Thyroid gland (tissue), 4 donors: ENCODE data around the gene GAL3ST2.

Experiments
- POLR2A ChIP-seq, 2 donors: fragments of 450-650 bp; IDR thresholded peaks; one replicate each; pipeline ENCODE4 v1.6.1; 2017; ENCODE audit warnings: antibody characterized with exemption in 2 of 2, mild to moderate bottlenecking in 2 of 2, moderate library complexity in 1 of 2
- TF ChIP-seq, protein P1 (sequence below), 6 experiments: fragments of 200-600 bp in 3 of 6; fragments of 450-650 bp in 3 of 6; sonication (generic) in 3 of 6; IDR thresholded peaks; one replicate each; pipeline ENCODE4 v1.5.1; 2016 to 2019; ENCODE audit warnings: antibody characterized with exemption in 6 of 6, mild to moderate bottlenecking in 2 of 6, inconsistent platforms in 1 of 6, moderate library complexity in 1 of 6

DNA sequence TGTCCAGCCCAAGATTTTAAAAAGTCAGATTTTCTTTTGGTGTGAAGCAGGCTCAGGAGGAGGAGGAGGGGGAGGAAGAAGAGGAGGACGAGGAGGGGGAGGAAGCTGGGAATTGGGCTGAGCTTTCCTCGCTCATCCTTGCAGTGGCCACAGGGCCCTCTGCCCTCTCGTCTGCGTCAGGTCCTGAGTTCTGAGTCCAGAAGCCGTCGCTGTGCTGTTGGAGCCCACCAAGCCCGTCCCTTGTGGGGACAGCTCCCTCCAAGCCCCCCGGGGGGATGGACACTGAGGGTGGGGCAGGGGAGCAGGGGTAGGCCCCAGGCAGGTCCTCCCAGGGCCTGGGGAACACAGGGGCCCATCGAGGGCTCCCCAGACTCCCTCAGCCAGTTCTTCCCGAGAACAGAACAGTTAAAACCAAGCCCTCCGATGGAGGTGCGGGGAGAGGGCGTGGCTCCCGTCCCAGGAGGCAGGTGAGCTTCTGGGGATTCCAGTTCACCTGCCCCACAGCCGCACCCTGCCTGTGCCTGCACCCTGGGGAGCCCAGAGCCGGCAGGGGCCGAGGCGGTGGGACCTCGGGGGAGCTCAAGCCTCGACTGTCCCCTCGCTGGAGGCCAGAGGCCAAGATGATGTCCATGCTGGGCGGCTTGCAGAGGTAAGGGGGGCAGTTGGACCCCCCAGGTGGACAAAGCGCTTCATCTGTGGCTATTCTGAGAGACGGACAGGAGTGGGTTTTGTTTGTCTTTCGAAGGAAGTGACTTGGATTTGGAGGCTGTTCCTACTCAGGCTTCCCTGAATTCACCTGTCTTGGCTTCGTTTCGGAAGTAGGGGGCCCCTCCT, at the start of gene GAL3ST2:
- TF ChIP-seq, protein P1, sequence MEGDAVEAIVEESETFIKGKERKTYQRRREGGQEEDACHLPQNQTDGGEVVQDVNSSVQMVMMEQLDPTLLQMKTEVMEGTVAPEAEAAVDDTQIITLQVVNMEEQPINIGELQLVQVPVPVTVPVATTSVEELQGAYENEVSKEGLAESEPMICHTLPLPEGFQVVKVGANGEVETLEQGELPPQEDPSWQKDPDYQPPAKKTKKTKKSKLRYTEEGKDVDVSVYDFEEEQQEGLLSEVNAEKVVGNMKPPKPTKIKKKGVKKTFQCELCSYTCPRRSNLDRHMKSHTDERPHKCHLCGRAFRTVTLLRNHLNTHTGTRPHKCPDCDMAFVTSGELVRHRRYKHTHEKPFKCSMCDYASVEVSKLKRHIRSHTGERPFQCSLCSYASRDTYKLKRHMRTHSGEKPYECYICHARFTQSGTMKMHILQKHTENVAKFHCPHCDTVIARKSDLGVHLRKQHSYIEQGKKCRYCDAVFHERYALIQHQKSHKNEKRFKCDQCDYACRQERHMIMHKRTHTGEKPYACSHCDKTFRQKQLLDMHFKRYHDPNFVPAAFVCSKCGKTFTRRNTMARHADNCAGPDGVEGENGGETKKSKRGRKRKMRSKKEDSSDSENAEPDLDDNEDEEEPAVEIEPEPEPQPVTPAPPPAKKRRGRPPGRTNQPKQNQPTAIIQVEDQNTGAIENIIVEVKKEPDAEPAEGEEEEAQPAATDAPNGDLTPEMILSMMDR (IDR thresholded peaks at IDR 0.05): no peak
- TF ChIP-seq POLR2A (IDR thresholded peaks at IDR 0.05): no peak
